IPS-18c (cell line): ENCODE data around the gene CAMK2B.
"Not testable (repeated sequence)": the region's sequence is repeated elsewhere in the genome, so short reads cannot be mapped to it uniquely, and the experiment has no call there.

Experiments
- H3K4me3 ChIP-seq: 2 replicates; pipeline ENCODE4 v1.7.0; 2013; ENCODE audit warnings: low read depth, mild to moderate bottlenecking, low read length, moderate library complexity; ENCODE audit not compliant: insufficient read depth
- H3K9me3 ChIP-seq: one replicate; pipeline ENCODE4 v1.6.1; 2013; ENCODE audit warnings: mild to moderate bottlenecking, low read length, moderate library complexity; ENCODE audit not compliant: control insufficient read depth, insufficient read depth

The CAMK2B gene

GRCh38 chr7:44188480-44189225 is 136.7 kb downstream of the CAMK2B start:
- Histone ChIP-seq H3K4me3 (no peak overlapping the region), H3K9me3 (no peaks in the 10 kb centered on the region)

GRCh38 chr7:44187636-44188416 is 137.6 kb downstream of the CAMK2B start:
- no peaks in the 10 kb centered on the region for H3K9me3 ChIP-seq
- no peak overlapping the region for H3K4me3 ChIP-seq

GRCh38 chr7:44186736-44187135 is 138.7 kb downstream of the CAMK2B start:
- Histone ChIP-seq H3K9me3 (no peaks in the 10 kb centered on the region), H3K4me3 (no peak overlapping the region)

GRCh38 chr7:44185729-44186128 is 139.7 kb downstream of the CAMK2B start:
- Histone ChIP-seq H3K9me3 (no peaks in the 10 kb centered on the region), H3K4me3 (no peak overlapping the region)

- Histone ChIP-seq H3K4me3 (no peak overlapping the region), H3K9me3 (no peaks in the 10 kb centered on the region)
These were observed 140.4 kb downstream of the CAMK2B start for GRCh38 chr7:44184873-44185446.

GRCh38 chr7:44184206-44184872 is 141.1 kb downstream of the CAMK2B start:
- H3K9me3 ChIP-seq, result no peaks in the 10 kb centered on the region
- H3K4me3 ChIP-seq, result no peak overlapping the region

GRCh38 chr7:44183386-44183785 is 142.0 kb downstream of the CAMK2B start:
- H3K9me3 ChIP-seq, result no peaks in the 10 kb centered on the region
- no peak overlapping the region for H3K4me3 ChIP-seq

GRCh38 chr7:44182827-44183226 is 142.6 kb downstream of the CAMK2B start:
- no peaks in the 10 kb centered on the region for H3K9me3 ChIP-seq

GRCh38 chr7:44180631-44181030 is 144.8 kb downstream of the CAMK2B start:
- no peak overlapping the region for H3K4me3 ChIP-seq
- no peaks in the 10 kb centered on the region for H3K9me3 ChIP-seq

More at GRCh38 chr7:44182827-44183226, 142.6 kb downstream of the CAMK2B start:
- no peak overlapping the region for H3K4me3 ChIP-seq

GRCh38 chr7:44177570-44178131 is 147.7 kb downstream of the CAMK2B start:
- Histone ChIP-seq H3K4me3 (no peak overlapping the region), H3K9me3 (no peaks in the 10 kb centered on the region)

GRCh38 chr7:44176486-44176885 is 148.9 kb downstream of the CAMK2B start:
- Histone ChIP-seq H3K4me3 (no peak overlapping the region), H3K9me3 (no peaks in the 10 kb centered on the region)

GRCh38 chr7:44175730-44176129 is 149.7 kb downstream of the CAMK2B start:
- no peak overlapping the region for H3K4me3 ChIP-seq
- H3K9me3 ChIP-seq, result no peaks in the 10 kb centered on the region

- not testable (repeated sequence) for H3K4me3 ChIP-seq, H3K9me3 ChIP-seq
These were observed 150.8 kb downstream of the CAMK2B start for GRCh38 chr7:44174694-44174948.

GRCh38 chr7:44173911-44174693 is 151.3 kb downstream of the CAMK2B start:
- Histone ChIP-seq H3K9me3 (no peaks in the 10 kb centered on the region), H3K4me3 (no peak overlapping the region)

GRCh38 chr7:44172803-44173424 is 152.5 kb downstream of the CAMK2B start:
- no peak overlapping the region for H3K4me3 ChIP-seq
- no peaks in the 10 kb centered on the region for H3K9me3 ChIP-seq

GRCh38 chr7:44172352-44172751 is 153.0 kb downstream of the CAMK2B start:
- no peaks in the 10 kb centered on the region for H3K9me3 ChIP-seq
- H3K4me3 ChIP-seq, result no peak overlapping the region
